Breast epithelium (tissue), 3 donors: ENCODE data around the gene CCT3.

Experiments
- CTCF ChIP-seq, 3 donors: fragments of 450-650 bp; IDR thresholded peaks; one replicate each; pipeline ENCODE4 v1.5.1; 2016 to 2017; ENCODE audit warnings: antibody characterized with exemption in 3 of 3, mild to moderate bottlenecking in 3 of 3, moderate library complexity in 3 of 3
- POLR2A ChIP-seq: fragments of 450-650 bp; IDR thresholded peaks from one replicate; pipeline ENCODE4 v1.6.1; 2016; ENCODE audit warnings: antibody characterized with exemption, mild to moderate bottlenecking, moderate library complexity
- POLR2AphosphoS5 ChIP-seq, 3 donors: sonication (generic); formaldehyde crosslinking; IDR thresholded peaks; one replicate each; pipeline ENCODE4 v1.6.1; 2017; ENCODE audit warnings: antibody characterized with exemption in 3 of 3

GRCh38 chr1:156276966-156277381 lies 61.1 kb downstream of the CCT3 start:
- TF ChIP-seq CTCF (IDR thresholded peaks at IDR 0.05) (no peak), POLR2A (no peak), POLR2AphosphoS5 (IDR thresholded peaks at IDR 0.05) (no peak)
